Measurements from ENCODE around the gene KIAA2012.
"Not testable (repeated sequence)": the region's sequence is repeated elsewhere in the genome, so short reads cannot be mapped to it uniquely, and the experiment has no call there.

Gene KIAA2012

GRCh38 chr2:202116691-202117090 lies 43.6 kb downstream of the KIAA2012 start:
- no peak for DNase-seq (ENCODE audit: low read depth in 1 of 2, low spot score in 1 of 2)
- TF ChIP-seq JUND (IDR thresholded peaks at IDR 0.05; ENCODE audit: low read depth), result no peak
- in situ Hi-C loops (cut with HindIII; ENCODE audit: low pct_unique_long_range_greater_than_20kb, low sequenced_read_pairs), result no loop called here

- in situ Hi-C loops (cut with HindIII; ENCODE audit: low pct_unique_long_range_greater_than_20kb, low sequenced_read_pairs), result no loop called here
- no peak for DNase-seq (ENCODE audit: low read depth in 1 of 2, low spot score in 1 of 2)
Measured at GRCh38 chr2:202118168-202118567, 45.1 kb downstream of the KIAA2012 start.

GRCh38 chr2:202120828-202121227 lies 47.8 kb downstream of the KIAA2012 start:
- TF ChIP-seq JUND (IDR thresholded peaks at IDR 0.05; ENCODE audit: low read depth), result no peak
- no peak for DNase-seq (ENCODE audit: low read depth in 1 of 2, low spot score in 1 of 2)
- in situ Hi-C loops (cut with HindIII; ENCODE audit: low pct_unique_long_range_greater_than_20kb, low sequenced_read_pairs), result no loop called here

More at GRCh38 chr2:202118168-202118567, 45.1 kb downstream of the KIAA2012 start:
- no peak for TF ChIP-seq JUND (IDR thresholded peaks at IDR 0.05; ENCODE audit: low read depth)

- no peak for DNase-seq (ENCODE audit: low read depth in 1 of 2, low spot score in 1 of 2)
- in situ Hi-C loops (cut with HindIII; ENCODE audit: low pct_unique_long_range_greater_than_20kb, low sequenced_read_pairs), result no loop called here
- no peak for TF ChIP-seq JUND (IDR thresholded peaks at IDR 0.05; ENCODE audit: low read depth)
Measured at GRCh38 chr2:202121532-202122162, 48.6 kb downstream of the KIAA2012 start.

GRCh38 chr2:202122163-202122540 lies 49.1 kb downstream of the KIAA2012 start:
- in situ Hi-C loops (cut with HindIII; ENCODE audit: low pct_unique_long_range_greater_than_20kb, low sequenced_read_pairs), result no loop called here
- no peak for TF ChIP-seq JUND (IDR thresholded peaks at IDR 0.05; ENCODE audit: low read depth)
- no peak for DNase-seq (ENCODE audit: low read depth in 1 of 2, low spot score in 1 of 2)

- in situ Hi-C loops (cut with HindIII; ENCODE audit: low pct_unique_long_range_greater_than_20kb, low sequenced_read_pairs), result no loop called here
- TF ChIP-seq JUND (IDR thresholded peaks at IDR 0.05; ENCODE audit: low read depth), result no peak
- DNase-seq (ENCODE audit: low read depth in 1 of 2, low spot score in 1 of 2), result no peak
Measured at GRCh38 chr2:202122980-202123720, 50.1 kb downstream of the KIAA2012 start.

- no peak for DNase-seq (ENCODE audit: low read depth in 1 of 2, low spot score in 1 of 2)
- in situ Hi-C loops (cut with HindIII; ENCODE audit: low pct_unique_long_range_greater_than_20kb, low sequenced_read_pairs), result no loop called here
- TF ChIP-seq JUND (IDR thresholded peaks at IDR 0.05; ENCODE audit: low read depth), result no peak
Measured at GRCh38 chr2:202124286-202124685, 51.2 kb downstream of the KIAA2012 start.

- in situ Hi-C loops (cut with HindIII; ENCODE audit: low pct_unique_long_range_greater_than_20kb, low sequenced_read_pairs), result no loop called here
- no peak for DNase-seq (ENCODE audit: low read depth in 1 of 2, low spot score in 1 of 2)
- TF ChIP-seq JUND (IDR thresholded peaks at IDR 0.05; ENCODE audit: low read depth), result no peak
Measured at GRCh38 chr2:202127687-202128331, 54.8 kb downstream of the KIAA2012 start.

GRCh38 chr2:202129841-202130240 lies 56.8 kb downstream of the KIAA2012 start:
- in situ Hi-C loops (cut with HindIII; ENCODE audit: low pct_unique_long_range_greater_than_20kb, low sequenced_read_pairs), result no loop called here
- no peak for TF ChIP-seq JUND (IDR thresholded peaks at IDR 0.05; ENCODE audit: low read depth)
- no peak for DNase-seq (ENCODE audit: low read depth in 1 of 2, low spot score in 1 of 2)

GRCh38 chr2:202133200-202133908 lies 60.3 kb downstream of the KIAA2012 start:
- no peak for DNase-seq (ENCODE audit: low read depth in 1 of 2, low spot score in 1 of 2)
- no peak for TF ChIP-seq JUND (IDR thresholded peaks at IDR 0.05; ENCODE audit: low read depth)
- in situ Hi-C loops (cut with HindIII; ENCODE audit: low pct_unique_long_range_greater_than_20kb, low sequenced_read_pairs), result no loop called here

GRCh38 chr2:202133909-202134265 lies 60.8 kb downstream of the KIAA2012 start:
- in situ Hi-C loops (cut with HindIII; ENCODE audit: low pct_unique_long_range_greater_than_20kb, low sequenced_read_pairs), result no loop called here
- TF ChIP-seq JUND (IDR thresholded peaks at IDR 0.05; ENCODE audit: low read depth), result no peak
- DNase-seq (ENCODE audit: low read depth in 1 of 2, low spot score in 1 of 2), result no peak

- DNase-seq (ENCODE audit: low read depth in 1 of 2, low spot score in 1 of 2), result no peak
- no peak for TF ChIP-seq JUND (IDR thresholded peaks at IDR 0.05; ENCODE audit: low read depth)
- in situ Hi-C loops (cut with HindIII; ENCODE audit: low pct_unique_long_range_greater_than_20kb, low sequenced_read_pairs), result no loop called here
Measured at GRCh38 chr2:202135091-202135874, 62.2 kb downstream of the KIAA2012 start.

- in situ Hi-C loops (cut with HindIII; ENCODE audit: low pct_unique_long_range_greater_than_20kb, low sequenced_read_pairs), result not testable (repeated sequence)
Measured at GRCh38 chr2:202136039-202136438, 63.0 kb downstream of the KIAA2012 start.

More at GRCh38 chr2:202136039-202136438, 63.0 kb downstream of the KIAA2012 start:
- not testable (repeated sequence) for DNase-seq (ENCODE audit: low read depth in 1 of 2, low spot score in 1 of 2)
